HG03354 (cell line): ENCODE measurements around the gene NRXN3.

Source experiments
- ATAC-seq: cut with Tn5 transposase; IDR thresholded peaks from one replicate; pipeline ENCODE4 v1.9.1; 2021; ENCODE audit warnings: mild to moderate bottlenecking; ENCODE audit not compliant: unreplicated experiment, poor library complexity, severe bottlenecking

The NRXN3 gene

DNA sequence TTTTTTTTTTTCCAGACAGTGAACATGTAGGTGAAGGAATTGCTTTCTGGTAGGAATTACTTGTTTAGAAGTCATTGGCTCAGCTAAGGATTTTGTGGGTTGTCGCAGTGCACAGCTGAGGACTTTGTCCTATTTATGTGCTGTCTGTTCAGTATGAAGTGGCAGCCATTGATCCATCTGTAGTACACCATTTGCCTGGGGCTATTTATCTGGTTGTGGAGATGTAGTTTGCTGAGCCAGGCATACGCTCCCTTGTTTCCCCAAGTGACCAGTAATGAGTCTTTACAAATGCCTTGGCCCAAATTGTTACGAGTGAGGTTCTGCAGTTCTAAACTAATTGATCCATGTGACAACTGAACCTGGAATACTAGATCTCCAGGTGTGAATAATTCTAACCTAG is 140.1 kb downstream of the NRXN3 start:
- ATAC-seq = no peak

DNA sequence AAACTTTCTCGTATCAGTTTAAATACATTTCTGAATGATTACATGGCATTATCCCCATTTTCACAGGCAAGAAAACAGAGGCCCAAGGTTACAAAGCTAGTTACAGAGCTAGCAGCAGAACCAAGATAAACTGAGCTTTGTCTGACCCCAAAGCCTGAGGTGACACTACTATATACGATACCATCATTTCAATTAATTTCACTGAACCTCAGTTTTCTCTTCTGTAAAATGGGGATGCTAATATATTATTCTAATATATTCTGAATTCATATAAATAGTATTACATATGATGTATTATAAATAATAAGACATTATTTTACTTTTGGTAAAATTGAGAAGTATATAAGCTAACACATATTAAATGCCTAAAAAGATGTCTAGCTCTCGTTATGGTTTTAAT is 143.3 kb downstream of the NRXN3 start:
- no peak for ATAC-seq

DNA sequence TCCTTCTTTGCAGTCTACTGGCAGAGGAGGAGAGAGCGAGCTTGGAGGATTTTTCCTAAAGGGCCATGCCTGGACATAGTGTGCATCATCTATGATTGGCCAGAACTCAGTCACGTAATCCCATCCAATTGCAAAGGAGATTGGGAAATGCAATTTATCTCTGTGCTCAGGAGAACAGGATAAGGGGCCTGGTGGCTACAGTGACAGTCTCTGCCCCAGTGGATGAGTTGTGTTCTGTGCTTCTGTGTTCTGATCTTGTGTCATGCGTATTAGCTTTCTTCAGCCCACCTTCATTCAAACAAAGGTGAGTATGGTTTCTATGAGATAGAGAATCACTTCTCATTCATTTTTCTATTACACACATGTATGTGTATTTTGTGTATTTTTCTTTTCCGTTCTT is 144.3 kb downstream of the NRXN3 start:
- ATAC-seq = no peak

DNA sequence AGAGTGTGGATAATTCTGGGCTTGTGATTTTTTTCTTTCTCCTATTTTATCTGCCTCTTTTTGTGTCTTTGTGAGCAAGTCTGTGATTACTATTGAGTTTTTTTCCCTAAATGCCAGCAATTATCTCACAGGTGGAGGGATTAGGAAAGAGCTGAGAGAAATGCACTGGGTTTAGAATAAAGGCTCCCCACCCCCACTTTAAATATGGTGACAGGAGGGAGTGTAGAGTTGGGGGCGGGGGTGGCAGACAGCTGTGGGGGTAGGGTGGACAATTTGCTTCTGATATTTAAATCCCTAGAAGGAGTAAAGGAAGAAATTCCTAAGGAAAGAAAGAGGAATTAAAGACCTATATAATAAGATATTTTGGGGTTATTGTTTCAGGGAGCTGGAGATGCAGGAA is 145.9 kb downstream of the NRXN3 start:
- ATAC-seq = no peak

DNA sequence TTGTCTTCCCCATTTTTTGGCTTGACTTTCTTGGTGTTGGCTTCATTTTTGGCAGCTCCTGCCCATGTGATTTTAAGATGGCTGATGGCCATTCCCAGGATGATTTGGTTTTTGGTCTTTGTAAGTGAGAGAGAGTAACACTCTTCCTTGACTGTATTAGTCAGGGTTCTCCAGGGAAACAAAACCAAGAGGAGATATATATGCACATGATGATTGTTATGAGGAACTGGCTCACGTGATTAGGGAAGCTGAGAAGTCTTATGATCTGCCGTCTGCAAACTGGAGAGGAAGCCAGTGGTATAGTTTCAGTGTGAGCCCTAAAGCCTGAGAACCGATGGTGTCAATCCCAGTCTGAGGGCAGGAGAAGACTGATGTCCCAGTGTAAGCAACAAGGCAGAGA is 146.6 kb downstream of the NRXN3 start:
- no peak for ATAC-seq

DNA sequence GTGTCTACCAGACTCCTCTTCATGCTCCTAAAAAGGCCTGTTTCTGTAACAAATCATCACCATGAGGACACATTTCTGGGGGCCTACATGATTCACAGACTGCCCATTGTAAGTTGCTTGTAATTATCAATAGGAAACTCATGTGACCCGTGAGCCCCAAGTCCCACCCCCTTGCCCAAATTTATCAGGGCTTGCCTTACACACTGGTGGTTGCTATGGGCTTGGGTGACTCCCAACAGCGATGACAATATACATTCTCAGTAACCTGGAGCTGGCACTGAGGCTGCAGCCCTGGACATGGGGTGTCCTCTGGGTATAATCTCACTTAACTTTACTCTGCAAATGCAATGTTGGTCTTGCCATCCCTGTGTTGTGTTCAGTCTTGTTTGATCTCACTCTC is 149.2 kb downstream of the NRXN3 start:
- no peak for ATAC-seq

DNA sequence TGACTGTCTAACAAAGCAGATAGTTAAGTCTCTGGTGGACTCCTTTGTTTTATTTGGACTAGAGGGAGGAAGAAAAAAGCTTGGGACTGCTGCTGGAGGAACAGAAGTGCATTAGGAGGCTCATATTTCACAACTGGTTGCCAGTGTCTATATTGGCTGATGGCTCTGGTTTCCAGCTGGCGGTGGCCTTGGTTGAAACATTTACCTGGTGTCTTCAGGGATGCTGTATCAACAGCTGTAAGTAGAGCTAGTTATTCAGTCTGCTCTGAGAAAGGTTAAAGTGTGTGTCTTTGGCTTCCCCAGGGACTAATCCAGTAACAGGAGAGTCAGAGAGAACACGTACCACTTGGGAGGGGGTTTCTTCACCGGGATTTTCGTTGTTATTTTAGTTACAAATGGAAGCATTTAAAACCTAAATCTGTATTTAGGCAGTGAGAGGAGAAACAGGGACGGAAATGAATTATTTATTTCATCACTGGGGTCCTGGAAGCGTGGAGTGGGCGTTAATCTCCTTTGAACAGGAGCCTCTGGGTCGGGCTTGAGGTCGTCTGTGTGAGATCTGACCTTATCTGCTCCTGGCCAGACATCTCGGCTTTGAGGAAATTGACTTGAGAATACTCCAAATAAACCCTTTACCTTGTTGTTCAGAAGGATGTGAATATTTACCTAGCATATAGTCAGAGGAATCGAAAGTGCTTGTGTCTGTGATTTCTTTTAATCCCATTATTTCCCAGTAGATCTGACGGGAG is 149.9 kb downstream of the NRXN3 start:
- no peak for ATAC-seq

DNA sequence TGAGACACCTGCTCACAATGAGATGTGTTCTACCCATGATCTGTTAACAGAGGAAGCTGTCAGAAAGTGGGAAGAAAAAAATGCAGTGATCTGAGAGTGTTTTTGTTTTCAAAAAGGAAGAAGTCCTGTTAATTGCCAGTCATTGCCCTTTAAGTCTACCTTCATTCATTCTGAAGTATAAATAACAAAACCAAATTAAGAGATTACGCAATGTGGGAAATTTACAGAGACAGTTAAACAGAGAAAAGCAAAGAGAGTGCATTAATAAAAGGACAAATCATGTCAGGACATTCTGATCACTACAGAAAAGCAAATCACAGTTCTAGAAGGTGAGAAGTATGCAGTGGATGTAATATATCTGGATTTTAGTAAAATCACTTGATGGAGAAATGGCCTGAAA is 154.2 kb downstream of the NRXN3 start:
- no peak for ATAC-seq

DNA sequence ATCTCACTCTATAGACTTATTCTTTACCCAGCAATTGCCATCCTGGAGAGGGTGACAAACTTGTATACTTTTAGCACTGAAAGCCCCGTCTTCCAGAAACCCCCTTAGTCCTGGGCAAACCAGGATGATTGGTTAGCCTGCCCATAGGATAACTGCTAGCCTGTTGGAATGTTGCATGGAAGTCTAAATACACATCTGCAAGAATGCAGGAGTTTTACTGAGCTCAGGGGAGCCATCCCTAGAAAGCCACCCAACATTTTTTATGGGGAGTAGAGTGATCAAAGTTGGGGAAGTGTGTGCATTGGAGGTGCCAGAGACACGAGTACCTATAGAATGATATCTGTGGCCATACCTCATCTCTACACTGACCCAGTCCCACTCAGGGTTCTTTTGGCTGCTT is 155.7 kb downstream of the NRXN3 start:
- no peak for ATAC-seq

DNA sequence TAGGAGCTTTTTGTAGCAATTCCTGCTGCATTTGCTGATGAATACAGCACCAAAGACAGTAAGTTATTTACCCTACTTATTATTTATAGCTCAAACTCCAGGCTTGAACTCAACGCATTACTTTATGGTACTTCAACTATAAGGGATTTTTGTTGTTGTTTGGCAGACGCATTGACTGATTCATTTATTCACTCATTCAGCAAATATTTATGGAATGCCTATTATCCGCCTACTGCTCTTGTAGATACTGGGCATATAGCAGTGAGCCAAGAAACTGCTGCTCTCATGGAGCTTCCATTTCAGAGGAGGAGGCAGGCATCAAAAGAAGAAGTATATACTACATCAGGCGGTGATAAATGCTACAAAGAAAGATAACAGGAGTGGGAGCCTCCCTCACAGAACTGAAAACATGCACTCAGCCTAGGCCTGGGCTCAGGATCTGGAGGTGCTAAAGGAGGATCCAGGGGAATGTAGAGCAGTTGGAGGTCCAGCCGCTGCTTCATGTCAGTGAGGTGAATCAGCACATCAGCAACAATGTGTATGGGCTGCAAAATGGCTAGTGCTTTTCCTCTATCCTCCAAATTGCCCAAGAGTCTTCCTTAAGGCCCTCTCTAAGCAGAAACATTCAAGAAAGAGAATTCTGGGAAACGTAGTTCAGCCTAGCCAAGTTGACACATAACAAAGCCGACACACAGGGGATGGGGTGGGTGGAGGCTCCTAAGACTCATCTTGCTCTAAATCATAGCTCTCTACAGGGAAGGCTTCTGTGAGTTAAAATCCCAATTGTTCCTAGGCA is 157.5 kb downstream of the NRXN3 start:
- no peak for ATAC-seq

DNA sequence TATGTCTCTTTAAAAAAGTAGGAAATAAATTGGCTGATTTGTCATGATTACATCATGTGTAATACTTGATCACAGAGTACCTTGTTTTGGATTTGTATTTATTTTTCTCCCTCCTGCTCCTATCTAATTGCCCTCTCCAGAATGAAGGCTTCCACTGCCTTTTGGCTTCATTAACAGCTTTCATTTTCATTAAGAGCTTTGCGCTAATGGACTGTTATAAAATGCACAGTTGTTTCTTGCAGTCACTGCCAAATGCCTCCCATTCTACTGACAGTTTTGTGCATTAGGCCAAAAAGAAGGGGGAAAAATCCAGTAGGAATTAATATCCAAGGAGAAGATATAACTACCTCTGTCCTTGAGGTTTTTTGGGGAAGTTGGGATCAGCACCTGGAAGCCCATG is 159.2 kb downstream of the NRXN3 start:
- ATAC-seq = no peak

DNA sequence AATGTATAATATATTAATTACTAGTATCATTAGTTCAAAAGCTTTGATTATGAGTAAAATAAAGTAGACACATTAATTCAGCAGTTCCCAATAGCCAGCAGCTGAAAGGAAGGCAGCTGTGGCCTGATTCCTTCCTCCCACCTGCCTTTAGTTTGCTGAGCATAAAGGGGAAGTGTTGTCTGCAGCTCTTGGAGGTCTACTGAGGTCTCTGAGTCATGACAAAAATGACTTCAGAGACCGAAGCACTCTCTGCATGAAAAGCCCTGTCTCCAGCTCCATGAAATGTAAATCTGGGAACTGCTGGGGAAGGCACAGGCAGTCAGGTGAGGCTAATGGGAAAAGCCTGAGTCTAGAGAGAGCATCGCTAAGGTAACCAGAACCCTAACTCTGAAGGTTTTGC is 165.4 kb downstream of the NRXN3 start:
- ATAC-seq = no peak

DNA sequence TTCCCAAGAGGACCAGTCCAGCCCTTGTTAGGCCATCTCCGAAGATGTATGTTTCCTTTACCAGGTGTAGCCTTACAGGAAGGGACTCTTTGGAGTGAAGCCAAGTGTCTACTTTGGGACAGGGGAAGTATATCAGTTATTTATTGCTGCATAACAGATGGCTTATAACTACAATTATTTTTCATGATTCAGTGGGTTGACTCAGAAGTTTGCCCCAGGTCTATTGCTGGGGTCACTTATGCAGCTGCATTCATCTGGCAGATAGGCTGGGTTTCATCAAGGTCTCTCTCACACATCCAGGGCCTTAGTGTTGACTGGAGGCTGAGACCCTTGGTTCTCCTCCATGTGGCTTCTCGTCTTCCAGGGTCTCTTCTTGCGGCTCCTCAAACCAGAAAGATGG is 170.1 kb downstream of the NRXN3 start:
- ATAC-seq = no peak

DNA sequence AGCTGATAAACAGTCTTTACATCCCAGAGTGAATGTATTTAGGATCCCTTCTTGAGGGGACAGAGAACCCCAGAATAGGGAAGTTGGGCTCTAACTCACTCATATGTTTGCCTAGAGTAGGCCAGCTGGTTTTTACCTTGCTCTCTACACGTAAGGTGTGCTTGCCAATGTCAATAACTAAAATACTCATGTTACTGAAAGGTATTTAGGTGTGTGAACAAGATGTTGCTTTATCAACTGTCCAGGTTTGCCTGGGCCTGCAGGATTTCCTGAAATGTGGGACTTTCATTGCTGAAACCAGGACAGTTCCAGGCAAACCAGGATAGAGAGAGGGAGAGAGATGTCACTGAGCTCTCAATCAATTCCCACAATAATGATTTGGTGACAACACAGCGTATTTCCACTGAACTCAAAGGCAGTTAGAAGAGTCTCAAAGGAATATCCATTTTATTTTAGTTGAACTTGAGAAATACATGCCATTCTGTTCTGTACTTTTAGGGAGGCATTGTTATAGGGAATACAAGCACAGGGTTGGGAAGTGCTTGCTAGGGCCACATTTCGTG is 171.7 kb downstream of the NRXN3 start:
- no peak for ATAC-seq

DNA sequence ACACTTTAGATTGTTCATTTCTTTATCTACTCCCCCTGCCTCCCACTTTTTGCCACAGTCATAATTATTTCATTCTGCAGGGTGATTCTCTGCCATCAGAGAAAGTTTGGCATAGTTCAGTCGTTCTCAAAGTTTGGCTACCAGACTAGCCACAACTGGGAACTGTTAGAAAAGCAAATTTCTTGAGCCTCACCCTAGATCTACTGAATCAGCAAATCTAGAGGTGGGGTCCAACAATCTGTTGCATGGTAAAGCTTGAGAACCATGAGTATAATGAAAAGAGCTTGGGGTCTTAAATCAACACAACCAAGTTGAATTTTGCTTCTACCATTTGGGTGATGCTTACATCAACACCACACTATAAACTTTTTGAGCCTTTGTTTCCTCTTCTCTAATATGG is 172.7 kb downstream of the NRXN3 start:
- ATAC-seq = no peak

DNA sequence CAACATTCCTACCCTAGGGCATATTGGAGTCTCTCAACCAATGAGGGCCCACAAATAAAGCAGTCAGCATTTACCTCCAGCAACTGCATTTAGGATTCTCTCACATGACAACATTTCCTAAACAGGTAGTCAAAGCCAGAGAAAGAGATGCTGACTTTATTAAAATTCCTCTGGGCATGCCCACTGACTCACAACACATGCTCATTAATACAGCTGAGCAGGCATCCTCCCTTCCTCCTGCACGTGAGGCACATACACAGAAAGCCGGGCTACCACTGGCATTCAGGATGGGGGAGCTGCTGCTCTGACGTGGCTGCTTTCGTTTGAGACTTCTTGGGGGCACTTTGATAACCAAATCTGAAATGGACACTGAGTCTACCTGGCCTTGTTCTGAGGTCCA is 174.1 kb downstream of the NRXN3 start:
- ATAC-seq = no peak

DNA sequence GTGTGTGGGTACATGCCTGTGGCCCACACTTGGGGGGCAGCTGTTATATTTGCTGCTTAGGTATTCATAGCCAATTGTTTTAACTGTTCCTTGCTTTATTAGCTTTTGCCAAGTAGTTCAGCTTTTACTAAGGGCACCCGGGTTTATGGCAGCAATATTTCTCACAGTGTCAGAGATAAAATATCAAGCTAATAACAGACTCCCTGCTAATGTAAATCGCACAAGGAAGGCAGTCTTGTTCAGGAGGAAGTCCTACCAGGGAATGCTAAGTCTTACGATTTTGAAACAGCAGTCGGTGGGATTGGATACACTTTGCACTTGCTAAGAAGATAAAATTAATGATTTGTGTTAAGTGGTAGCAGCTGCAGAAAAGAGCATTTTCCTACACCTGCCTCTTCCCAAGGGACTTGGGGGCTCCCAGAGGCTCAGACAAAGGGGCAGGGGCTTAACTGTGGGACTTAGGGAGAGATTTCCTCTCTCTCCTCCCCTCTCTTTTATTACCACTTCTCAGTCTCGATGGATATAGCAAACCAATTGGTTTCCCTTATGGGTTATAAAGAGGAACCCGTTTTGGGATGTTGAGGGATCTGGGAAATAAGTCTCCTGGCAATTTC is 175.1 kb downstream of the NRXN3 start:
- no peak for ATAC-seq

DNA sequence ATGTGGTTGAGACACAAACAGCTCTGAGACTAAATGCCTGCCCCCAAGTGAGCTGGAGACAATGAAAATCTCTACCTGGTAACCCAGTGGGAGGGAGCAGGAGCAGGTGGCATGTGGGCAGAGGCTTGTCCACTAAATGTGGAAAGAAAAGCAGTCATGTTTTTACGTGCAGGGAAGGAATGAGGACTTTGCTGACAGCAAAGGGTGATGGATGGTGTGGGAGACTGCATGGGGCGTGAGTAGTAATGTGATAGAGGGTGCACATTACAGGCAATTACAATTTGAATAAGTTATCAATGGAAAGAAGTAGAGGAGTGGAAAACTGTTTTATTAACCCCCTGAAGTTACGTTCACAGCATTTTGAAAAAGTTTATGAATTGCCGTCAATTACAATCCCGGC is 176.6 kb downstream of the NRXN3 start:
- no peak for ATAC-seq

DNA sequence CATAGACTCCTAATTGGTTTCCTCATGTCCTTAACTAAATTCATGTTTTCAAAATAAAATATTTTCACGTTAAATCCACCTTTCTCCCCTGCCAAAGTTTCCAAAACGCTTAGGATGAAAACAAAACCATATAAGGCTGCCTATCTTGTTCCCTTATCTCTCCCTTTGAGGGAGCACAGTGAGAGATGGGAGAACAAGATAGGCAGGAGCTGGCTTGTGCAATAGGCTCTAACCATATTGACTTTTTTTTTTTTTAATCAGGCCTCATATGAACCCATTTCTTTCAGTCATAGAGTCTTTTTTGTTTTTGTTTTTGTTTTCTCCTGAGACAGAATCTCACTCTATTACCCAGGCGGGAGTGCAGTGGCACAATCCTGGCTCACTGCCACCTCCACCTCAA is 184.9 kb downstream of the NRXN3 start:
- ATAC-seq = no peak

DNA sequence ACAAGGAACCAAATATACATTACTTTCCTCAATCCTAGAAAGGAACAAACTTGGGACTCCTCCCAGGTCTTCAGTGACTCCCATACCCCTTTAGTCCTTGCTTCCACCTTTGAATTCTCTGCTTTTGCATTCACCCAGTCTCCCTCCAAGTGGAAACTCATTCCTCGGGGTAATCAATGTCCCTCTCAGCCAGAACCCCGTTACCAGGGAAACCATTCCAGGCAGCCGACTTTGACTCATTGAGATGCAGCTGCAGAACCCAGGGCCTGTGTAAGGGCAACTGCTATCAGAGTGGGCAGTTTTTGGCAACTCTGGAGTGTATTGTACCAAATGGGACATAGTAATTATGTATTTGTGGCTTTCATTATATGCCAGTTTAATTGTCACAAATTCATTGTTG is 186.2 kb downstream of the NRXN3 start:
- no peak for ATAC-seq

DNA sequence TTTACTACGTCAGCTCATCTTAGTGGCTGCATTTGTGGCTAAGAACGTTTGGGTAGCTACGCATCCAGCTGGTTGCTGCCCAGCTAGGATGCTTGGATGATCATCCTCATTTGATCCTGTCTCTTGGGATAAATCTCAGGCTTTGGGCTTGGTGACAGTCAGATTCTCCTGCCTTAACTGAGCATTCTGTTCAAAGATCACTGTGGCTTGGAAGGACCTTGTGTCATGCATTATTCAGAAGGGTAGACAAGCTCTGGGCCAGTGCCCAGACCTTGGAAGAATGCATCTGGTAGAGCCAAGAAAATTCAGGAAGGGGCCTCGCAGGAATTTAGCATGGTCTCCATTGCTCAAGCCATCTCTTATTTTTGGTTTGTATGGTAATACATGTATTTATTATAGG is 188.4 kb downstream of the NRXN3 start:
- ATAC-seq = no peak
